ENCODE data around the gene CCDC3. TPM values are rescaled to one million over a fixed set of nuclear protein-coding genes. Genes with fewer than 3 reads are reported as not detected.

Gene CCDC3
- total and polyA plus RNA-seq, 2 of the 8 experiments (the other 6 are each of a cell fraction or from before 2014, with no cell fraction given), result 3.4 to 3.7 TPM

DNA sequence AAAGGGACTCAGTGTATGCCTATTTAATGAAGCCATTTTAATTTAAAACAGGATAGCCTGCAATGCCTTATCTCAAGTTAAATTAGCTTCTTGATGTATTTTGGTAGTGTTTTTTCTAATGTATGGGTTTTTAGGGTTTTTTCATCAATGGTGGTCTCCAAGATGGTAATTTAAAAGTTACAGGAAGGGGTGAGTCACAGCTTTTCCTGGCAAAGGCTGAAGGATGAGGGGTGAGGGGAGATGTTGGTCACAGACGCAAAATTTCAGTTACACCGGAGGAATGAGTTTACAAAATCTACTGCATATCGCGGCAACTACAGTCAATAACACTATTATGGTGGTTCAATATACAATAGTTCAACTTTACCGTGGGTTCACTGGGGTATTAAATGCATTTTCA is 31.6 kb downstream of the CCDC3 start (continued):
- TF ChIP-seq SIN3A (conservative IDR thresholded peaks at IDR 0.05 in 1 of 2, IDR thresholded peaks at IDR 0.05 in 1 of 2; ENCODE audit: low read depth in 1 of 2, low read length in 2 of 2), result no peak

All from H1 (cell line).